Measurements from ENCODE around the gene CNOT4.
"Not testable (repeated sequence)": the region's sequence is repeated elsewhere in the genome, so short reads cannot be mapped to it uniquely, and the experiment has no call there.

The CNOT4 gene

DNA sequence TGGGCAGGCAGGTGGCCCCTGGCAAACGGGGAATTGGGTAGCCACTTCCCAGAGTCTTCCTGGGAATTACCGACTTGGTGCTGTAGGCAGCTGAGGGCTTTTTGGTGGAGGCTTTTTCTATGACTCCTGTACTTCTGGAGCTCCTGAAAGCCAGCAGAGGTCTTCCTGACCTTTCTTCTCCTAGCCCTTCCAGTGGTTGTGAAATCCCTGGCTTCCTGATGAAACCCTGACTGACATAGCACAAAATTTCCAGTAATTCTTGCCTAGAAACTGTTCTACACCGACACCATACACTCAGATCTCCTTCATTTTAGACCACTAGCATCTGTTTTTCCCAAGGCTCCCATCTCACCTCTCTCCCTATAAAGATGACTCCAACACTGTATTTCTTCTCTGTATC is 156.1 kb downstream of the CNOT4 start:
- DNase-seq, result no peak

DNA sequence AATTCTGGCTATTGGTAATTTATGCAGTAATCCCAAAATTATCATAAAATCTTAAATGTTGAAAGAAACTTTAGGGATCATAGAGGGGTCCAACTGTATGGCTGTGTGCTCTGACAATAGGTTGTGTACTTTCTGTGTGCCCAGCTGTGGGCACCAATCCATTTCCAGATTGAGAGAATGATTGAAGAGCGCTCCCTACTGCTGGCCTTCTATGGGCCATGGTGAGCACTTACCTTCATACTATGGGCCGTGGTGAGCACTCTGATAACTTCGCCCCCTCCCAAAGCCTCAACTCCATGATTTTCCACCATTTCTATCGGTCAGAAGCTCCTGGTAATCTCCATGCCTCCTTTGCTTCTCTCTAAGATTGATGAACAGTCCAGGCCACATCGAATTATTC is 157.6 kb downstream of the CNOT4 start:
- DNase-seq, result no peak

DNA sequence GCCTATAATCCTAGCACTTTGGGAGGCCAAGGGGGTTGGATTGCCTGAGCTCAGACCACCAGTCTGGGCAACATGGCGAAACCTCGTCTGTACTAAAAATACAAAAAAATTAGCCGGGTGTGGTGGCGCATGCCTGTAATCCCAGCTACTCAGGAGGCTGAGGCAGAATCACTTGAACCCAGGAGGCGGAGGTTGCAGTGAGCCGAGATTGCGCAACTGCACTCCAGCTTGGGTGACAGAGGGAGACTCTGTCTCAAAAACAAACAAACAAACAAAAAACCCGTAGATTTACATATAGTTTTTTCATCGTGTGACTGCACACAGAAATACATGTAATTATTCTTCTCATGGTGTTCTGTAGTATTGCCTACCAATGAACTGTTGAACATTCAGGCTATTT is 158.8 kb downstream of the CNOT4 start:
- not testable (repeated sequence) for DNase-seq

DNA sequence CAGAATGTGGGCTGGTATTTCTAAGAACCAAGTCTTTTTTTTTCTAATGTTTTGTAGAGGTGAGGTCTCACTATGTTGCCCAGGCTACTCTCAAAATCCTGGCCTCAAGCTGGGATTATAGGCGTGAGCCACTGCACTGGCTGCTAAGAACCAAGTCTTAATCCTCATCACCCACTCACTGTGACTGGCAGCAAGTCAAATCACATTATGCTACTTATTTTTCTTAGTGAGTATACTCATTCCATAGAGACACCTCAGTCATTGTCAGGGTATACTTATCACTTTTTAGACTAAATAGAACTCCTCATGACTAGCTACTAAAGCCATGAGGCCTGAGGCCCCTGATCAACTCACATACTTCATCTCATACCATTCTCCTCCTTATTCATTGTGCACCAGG is 160.2 kb downstream of the CNOT4 start:
- no peak for DNase-seq

DNA sequence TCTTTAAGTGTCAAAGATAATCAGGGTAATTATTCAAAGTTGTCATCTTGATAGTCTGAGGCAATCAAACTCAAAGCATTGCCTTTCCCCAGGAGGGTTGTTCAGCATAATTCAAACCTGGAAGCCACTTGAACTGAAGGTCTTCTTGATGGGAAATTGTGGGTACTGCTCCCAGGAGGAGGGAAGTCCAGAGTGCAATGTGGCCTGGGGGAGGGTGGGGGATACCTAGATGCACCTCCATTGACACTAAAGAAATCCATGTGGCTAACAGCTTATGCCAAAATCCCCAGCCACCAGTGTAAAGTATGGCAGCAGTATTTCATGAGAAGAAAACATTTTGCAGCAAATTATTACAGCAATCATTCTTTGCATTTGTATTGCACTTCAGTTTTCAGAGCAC is 161.4 kb downstream of the CNOT4 start:
- DNase-seq, result no peak

DNA sequence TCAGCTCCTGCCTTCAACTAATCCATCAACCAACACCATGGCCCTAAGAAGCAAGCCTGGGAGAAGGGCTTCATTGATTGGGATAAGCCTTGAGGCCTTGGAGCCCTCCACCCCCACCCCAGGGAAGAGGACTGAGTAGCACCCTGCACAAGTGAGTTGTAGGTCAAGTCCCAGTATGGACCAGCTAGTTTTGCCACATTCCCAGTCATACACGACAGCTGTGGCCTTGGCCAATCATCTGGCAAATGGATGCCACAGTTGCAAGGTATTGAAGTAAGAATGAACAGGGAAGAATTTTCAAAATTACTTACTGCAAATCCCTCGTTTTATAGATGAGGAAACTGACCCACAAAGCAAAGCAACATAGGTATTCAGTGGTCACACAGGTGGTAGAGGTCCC is 166.5 kb downstream of the CNOT4 start:
- no peak for DNase-seq

DNA sequence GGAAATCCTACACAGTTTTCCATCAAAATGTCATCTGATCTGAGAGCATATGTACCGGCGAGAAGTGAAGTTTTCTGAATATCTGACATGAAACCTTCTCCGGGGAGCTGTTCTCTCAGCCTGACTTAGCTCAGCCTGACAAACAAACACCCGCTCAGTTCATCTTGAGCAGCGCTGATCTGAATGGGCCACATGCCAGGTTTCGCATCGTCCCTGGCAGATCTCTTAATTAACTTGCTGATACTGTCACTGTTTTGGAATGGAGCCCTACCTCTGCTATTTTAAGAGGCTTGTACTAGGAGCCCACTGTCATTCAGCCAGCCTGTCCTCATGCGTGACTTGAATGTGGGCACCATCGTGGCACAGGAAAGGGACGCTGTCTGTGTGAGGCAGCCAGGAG is 167.0 kb downstream of the CNOT4 start:
- no peak for DNase-seq

DNA sequence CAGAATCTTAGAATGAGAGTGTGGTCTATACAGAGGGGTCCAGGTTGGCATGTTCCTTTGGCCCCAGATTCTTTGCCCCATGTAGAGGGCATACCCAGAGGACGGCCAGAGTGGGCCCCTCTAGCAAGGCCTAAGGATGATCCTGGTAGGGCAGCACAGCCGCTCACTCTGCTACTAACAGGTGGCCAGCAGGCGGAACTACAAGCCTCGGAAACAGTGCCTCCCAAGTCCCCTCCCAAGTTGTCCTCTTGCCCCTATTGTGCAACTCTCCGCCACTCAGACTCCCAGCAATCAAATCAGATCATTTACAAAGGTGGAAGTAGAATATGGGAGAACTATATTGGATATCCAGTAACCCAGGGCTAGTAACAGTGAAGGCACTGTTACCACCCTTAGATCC is 168.9 kb downstream of the CNOT4 start:
- no peak for DNase-seq

DNA sequence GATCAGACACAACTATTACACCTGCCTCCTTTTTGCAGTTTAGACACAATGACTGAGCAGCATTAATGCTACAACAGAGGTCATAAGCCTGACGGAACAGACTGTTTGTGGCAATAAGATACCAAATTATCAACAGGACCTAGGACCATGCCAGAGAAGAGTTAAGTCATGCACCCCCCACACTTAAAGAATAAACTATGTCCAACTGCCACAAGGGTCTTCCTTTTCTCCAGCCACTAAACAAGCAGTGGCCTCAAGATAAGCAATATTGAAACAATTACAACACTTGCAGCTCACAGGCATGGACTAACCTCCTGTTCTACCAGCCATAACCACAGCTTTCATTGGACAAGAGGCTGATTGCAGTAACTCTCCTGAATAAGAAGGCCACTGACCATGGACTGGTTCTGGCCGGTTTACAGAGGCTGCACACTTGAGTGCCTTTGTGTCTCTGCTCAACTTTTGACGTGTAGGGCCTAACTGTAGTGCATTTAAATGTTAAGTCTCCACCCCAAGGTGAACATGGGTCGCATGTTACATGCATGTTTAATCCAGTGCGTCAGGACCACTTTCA is 171.8 kb downstream of the CNOT4 start:
- no peak for DNase-seq

DNA sequence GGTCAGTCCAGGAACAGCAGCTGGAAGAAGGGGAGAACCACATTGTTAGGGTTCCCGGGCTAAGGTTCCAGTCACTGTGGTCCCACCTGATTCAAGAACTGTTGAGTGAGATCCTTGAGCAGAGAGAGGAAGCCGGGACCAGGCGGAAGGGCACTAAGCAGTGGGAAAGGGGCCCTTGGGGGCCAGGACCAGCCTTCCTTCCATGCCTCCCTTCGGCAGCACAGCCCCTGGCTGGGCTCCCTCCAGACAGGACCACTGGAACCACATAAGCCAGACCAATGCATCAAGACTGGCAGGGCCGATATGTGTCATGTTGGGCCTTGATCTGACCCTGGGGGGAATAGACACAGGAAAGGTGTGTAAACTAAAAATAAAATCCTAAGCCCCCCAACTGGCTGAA is 172.4 kb downstream of the CNOT4 start:
- DNase-seq, result no peak

DNA sequence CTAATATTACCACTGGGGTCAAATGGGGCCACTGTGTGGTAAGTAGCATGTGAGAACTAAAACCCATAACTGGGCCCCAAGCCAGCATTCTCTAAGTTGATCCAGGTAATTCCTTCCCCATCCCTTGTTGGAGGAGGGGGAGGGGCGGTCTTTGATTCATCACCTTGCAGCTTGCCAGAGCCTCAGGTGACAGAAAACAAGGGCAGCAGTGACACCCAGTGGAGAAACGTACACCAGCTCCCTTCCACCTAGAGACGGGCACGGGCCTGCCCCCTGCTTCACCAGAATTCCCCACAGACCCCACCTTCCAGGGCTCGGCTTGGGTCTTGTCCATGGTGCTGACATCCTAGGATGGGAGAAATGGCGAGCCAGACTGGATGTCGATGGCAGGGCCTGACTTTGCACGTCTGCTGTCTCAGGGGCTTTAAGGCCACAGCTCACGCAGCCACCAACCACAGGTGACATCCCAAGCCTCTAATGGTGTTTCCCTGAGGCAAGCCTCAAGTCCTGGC is 174.2 kb downstream of the CNOT4 start:
- DNase-seq, result peak; percentile 39

DNA sequence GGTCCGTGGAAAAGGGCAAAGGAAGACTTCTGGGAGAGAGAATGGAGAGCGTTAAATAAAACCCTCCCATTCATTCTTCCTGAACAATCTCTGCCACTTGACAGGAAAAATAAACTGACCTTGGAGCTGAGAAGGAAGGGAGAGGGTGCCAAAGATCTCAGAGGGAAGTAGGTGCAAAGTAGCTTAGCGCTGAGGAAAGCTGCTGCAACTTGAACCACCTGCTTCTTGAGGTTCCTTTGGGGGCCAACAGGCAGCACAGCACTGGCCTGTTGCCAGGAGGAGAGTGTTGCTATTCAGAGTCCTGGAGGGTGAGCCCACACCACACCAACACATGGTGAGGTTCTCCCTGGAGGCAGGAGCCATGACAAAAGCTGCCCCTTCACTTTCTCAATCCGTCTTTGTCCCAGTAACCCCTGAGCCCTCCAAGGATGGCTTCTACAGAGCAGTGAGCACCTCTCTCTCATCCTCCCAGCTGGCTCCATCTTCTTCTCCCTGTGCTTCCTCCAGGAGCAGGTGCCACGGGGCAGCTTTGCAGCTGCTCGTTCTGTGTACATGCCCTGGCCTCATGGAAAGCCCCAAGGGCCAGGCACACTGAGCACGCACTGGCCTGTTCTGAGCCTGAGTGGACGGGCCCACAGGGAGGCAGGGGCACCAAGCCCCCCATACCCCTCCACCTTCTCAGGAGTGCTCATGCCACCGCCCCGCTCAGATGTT is 174.9 kb downstream of the CNOT4 start:
- DNase-seq, result no peak

DNA sequence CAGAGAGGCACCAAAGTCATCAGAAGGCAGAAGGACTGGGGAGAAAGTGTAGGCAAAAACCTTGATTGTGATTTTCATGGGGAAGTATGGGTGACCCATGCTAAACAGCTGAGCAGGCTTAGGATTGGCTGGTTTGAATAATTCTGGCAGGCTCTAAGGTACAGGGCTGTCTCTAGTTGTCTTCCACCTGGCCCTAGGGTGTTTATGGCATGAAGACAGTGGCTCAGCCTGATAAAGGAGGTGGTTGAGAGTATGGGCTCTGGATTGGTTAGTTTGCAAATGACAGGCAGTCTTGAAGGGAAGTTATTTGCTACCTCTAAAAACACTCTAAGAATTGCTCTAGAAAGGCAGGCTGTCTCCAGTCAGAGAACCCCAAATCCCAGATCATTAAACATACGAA is 176.0 kb downstream of the CNOT4 start:
- no peak for DNase-seq

DNA sequence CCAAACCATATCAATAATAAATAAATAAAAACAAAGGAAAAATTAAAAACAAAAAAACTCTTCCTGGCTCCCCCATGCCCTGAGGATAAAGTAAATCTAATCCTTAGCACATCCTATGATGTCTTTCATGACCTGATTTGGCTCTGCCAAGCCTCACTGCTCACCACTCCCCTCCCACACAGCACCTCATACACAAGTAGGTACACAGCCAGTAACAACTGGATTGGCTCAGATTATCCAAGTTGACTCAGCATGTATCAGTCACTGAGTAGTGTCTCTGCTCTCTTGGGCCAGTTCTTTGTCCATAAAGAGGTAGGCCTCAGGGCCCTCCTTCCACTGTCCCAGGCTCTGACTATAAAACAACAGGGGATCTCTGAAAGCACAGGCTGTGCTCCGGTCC is 176.7 kb downstream of the CNOT4 start:
- DNase-seq, result no peak

DNA sequence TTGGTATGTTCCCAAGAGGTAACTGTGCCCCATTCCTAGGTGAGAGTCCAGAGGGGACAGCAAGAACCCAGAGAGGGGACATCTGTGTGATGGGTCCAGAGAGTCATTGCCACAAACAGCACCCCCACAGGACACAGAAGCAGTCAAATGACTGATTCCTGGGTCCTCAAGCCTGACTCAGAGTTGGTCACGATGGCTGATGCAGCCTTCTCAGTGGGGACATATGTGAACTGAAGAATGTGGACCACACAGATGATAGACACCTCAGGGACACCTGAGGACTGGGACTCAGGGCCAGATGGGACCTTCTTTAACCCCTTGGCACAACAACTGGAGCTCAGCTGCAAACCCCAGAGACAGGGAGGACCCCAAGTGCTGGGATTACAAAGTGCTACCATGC is 179.8 kb downstream of the CNOT4 start:
- DNase-seq, result no peak

DNA sequence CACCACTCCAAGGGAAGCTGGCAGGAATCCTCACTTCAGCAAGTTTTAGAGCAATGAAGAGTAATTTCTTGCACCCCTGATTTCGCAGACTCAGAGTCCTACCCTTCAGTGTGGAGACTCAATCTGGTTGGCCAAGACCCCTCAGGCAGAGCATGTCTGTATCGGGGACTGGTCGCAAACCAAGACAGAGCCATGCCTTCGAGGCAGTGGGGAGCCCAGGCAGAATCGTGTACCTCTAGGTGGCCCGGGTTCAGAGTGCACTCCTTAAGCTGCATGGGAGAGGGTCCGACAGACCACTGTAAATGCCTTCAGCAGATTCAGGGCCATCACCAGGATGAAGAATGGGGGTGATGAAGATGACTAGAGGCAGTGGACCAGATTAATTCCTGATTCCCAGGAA is 181.4 kb downstream of the CNOT4 start:
- no peak for DNase-seq

DNA sequence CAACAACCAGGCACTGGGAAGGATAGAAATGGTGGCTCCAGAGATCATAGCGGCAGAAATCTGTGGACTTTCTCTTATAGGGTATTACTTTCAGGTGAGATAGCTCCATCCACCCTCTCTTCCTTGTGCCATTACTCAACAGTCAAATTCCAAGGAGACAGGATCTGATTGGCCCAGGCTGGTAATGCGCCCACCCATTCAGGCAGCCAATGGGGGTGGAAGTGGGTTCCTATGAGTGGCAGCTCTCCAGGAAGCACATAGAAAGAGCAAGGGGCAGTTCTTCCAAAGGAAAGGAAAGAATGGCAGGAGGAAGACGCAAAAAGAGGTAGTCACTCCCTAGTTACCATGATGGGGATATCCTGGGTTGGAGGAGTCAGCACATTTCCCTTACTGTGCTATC is 181.8 kb downstream of the CNOT4 start:
- no peak for DNase-seq

DNA sequence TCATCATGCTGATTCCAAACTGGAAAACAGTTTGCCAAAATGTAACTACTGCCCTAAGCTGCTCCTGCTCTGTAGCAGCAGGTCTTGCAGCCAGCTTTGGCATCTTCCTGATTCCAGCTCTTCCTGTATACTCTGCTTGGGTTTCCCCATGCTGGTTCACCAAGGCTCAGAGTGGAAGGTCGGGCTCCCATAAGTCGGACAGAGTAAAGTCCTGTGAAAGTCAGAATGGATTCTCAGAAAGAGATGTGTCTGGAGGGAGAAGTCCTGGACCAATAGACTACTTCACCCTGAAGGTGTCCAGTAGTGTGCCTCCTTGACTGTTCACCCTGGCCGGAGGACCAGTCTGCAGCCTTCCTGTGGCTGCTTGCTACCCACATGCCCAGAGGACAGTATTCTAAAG is 182.4 kb downstream of the CNOT4 start:
- DNase-seq, result no peak

DNA sequence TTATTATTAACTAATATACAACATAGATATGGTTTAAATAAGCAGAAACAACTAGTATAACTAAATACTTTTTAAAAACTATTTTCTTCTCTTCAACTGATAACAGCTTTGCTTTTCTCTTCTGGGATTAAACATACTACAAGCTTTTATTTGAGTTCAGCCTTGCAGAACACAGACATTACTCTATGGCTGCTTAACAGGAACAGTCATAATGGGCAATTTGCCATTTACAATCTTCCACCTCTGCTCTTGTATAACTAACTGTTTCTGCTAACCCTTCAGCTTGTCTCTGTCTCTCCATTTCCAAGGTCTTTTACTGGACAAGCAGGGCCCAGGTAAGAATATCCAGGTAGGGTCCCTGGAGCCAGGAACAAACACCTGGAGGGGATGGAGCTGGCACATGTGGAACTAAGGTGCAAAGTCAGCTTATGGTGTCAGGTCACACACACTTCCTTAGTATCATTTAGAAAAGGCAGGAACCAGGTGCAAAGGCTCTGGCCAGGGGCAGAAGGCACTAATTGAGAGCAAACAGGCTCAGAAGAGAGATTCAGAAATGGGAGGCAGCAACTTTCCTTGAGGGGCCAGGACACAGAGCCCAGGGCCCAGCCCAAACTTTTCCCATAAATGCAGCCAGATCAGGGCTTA is 183.1 kb downstream of the CNOT4 start:
- DNase-seq, result no peak

DNA sequence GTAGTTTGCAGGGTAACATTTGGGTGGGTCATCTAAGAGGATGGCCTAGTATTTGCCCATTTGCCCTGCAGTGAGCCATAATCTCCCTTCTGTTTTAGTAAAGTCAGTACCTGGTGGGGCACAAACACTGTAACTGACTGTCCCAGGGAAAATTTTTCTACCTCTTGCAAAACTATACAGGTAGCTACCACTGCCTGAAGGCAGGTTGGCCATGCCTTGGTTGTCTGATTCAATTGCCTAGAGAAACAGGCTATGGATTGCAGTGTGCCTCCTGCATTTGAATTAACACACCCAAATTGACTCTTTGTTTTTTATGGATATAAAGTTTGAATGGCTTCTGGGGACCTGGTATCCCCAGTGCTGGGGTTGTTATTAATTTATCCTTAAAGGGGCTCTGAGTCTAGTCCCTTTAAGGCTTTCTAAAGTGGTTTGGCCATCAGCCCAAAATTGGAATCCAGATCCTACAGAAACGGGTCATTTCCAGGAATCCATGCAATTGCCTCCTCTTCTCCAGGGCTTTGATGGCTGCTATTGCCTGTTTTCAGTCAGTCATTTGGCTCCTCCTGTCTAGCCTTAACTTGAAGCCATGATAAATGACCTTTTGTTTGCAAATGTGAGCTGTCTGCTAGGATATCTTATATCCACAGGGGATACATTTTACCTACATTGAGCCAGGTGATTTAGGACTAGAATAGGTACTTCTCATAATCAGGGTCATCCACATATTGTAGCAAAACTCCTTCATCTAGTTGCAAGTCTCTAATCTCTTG is 187.1 kb downstream of the CNOT4 start:
- DNase-seq, result no peak

DNA sequence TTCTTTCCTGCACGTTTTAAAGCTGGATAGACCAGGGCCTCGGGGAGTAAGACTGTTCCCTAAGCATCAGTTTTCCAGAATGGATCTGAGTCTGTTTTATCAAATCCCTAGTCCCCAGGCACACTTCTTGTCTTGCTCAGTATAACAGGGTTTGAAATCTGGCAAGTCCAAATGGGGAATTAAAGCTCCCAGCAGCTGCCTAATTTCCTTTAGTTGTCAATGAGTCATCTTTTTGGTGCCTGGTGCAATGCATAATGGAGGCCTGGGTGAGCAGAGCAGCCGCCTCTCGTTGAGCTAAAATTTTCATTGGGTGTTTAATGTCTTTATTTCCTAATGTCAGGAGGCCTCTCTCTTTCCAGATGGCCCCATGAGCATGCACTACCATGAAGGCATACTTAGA is 188.3 kb downstream of the CNOT4 start:
- DNase-seq, result no peak

DNA sequence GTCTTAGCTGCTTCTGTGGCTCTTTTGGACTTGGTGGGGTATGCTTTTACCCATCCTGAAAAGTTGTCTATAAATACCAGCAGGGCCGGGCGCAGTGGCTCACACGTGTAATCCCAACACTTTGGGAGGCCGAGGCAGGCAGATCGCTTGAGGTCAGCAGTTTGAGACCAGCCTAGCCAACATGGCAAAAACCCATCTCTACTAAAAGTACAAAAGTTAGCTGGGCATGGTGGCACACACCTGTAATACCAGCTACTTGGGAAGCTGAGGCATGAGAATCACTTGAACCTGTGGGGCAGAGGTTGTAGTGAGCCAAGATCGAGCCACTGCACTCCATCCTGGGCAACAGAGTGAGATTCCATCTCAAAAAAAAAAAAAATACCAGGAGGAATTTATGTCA is 188.9 kb downstream of the CNOT4 start:
- not testable (repeated sequence) for DNase-seq

DNA sequence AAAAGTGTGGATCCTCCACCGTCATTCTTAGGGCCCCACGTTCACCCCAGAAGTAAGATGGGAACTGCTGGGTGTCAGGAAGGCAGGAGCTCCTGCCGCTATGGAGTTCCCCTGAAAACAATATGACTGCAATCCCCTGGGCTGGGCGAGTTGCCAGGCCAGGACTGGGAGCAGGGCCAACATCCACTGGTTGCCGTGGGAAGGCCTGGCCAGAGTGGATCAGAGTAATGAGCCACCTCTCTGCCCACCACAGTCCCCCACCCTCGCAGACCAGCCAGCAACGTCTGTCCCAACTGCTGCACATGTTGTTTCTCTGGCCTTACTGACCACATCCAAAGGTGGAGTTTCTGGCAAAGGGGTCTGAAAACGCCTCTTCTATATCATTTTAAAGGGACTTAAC is 189.6 kb downstream of the CNOT4 start:
- no peak for DNase-seq

Measured in activated CD4-positive, alpha-beta T cell treated with anti-CD3 and anti-CD28 coated beads, Interleukin-2, Interleukin-6, amounts not matched to agents 100 ng/mL and 50 ng/mL, durations not matched to agents 16 hours and 8 hours (primary cell).